ENCODE data around the gene TBX15. TPM values are rescaled to one million over a fixed set of nuclear protein-coding genes. Genes with fewer than 3 reads are reported as not detected.
"Not testable (repeated sequence)": the region's sequence is repeated elsewhere in the genome, so short reads cannot be mapped to it uniquely, and the experiment has no call there.

TBX15 gene
- total RNA-seq, 2 experiments from 2014 or later, result not detected

DNA sequence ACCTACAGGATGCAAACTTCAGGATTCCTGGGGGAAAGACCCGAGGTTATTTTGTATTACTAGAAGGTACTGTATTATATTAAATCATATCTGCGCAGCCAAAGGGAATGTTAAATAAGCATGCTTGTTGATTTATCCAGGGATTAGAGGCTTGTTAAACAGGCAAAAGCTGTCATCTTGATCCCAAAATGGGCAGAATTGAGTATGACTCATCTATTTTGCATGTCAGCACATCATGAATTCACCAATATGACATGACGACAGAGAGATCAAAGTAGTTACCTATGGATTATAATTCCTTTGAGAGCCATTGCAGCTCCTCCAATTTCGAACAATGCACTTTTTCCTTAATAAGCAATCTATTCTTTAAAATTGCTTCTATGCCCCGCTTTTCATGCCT is 66.1 kb downstream of the TBX15 start:
- CTCF ChIA-PET, result no interaction called here

GRCh38 chr1:118920124-118920717 is 67.9 kb downstream of the TBX15 start:
- Mint-ChIP-seq H3K27ac (no peak overlapping the region), H3K4me3 (no peak overlapping the region), H3K27me3 (ENCODE audit: low read depth) (no peaks in the 10 kb centered on the region), H3K9me3 (peaks cover 3% of the 10 kb centered on the region), H3K36me3 (ENCODE audit: low read depth) (no peaks in the 10 kb centered on the region), H3K4me1 (ENCODE audit: low read depth) (no peaks in the 10 kb centered on the region)
- DNase-seq, result no peak
- CTCF ChIA-PET, result no interaction called here
- intact Hi-C loops (cut with micrococcal nuclease), result no loop called here

More for the DNA sequence above, 66.1 kb downstream of the TBX15 start:
- Mint-ChIP-seq H3K9me3 (peaks cover 3% of the 10 kb centered on the region), H3K27ac (no peak overlapping the region), H3K4me3 (no peak overlapping the region), H3K36me3 (ENCODE audit: low read depth) (no peaks in the 10 kb centered on the region), H3K4me1 (ENCODE audit: low read depth) (no peaks in the 10 kb centered on the region), H3K27me3 (ENCODE audit: low read depth) (no peaks in the 10 kb centered on the region)
- intact Hi-C loops (cut with micrococcal nuclease), result no loop called here
- DNase-seq, result no peak

- CTCF ChIA-PET, result no interaction called here
- Mint-ChIP-seq H3K27ac (no peak overlapping the region), H3K9me3 (peaks cover 3% of the 10 kb centered on the region), H3K27me3 (ENCODE audit: low read depth) (no peaks in the 10 kb centered on the region), H3K4me3 (no peak overlapping the region), H3K4me1 (ENCODE audit: low read depth) (no peaks in the 10 kb centered on the region), H3K36me3 (ENCODE audit: low read depth) (no peaks in the 10 kb centered on the region)
- intact Hi-C loops (cut with micrococcal nuclease), result no loop called here
- DNase-seq, result no peak
These were observed 69.2 kb downstream of the TBX15 start for GRCh38 chr1:118918940-118919259.

GRCh38 chr1:118918230-118918939 is 69.8 kb downstream of the TBX15 start:
- Mint-ChIP-seq H3K36me3 (ENCODE audit: low read depth) (no peaks in the 10 kb centered on the region), H3K4me1 (ENCODE audit: low read depth) (no peaks in the 10 kb centered on the region), H3K27ac (no peak overlapping the region), H3K9me3 (peaks cover 3% of the 10 kb centered on the region), H3K4me3 (no peak overlapping the region), H3K27me3 (ENCODE audit: low read depth) (no peaks in the 10 kb centered on the region)
- no peak for DNase-seq
- CTCF ChIA-PET, result no interaction called here
- intact Hi-C loops (cut with micrococcal nuclease), result no loop called here

DNA sequence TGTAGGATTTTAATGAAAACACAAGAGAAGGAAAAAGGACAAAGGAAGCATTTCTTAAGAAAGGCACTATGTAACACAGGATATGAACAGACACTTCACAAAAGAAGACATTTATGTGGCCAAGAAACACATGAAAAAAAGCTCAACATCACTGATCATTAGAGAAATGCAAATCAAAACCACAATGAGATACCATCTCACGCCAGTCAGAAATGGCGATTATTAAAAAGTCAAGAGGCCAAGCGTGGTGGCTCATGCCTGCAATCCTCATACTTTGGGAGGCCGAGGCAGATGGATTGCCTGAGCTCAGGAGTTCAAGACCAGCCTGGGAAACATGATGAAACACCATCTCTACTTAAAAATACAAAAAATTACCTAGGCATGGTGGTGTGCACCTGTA is 71.8 kb downstream of the TBX15 start:
- H3K4me3 Mint-ChIP-seq; H3K4me1 Mint-ChIP-seq (ENCODE audit: low read depth); intact Hi-C loops (cut with micrococcal nuclease); CTCF ChIA-PET; H3K27ac Mint-ChIP-seq; DNase-seq; H3K27me3 Mint-ChIP-seq (ENCODE audit: low read depth); H3K9me3 Mint-ChIP-seq; H3K36me3 Mint-ChIP-seq (ENCODE audit: low read depth): not testable (repeated sequence)

DNA sequence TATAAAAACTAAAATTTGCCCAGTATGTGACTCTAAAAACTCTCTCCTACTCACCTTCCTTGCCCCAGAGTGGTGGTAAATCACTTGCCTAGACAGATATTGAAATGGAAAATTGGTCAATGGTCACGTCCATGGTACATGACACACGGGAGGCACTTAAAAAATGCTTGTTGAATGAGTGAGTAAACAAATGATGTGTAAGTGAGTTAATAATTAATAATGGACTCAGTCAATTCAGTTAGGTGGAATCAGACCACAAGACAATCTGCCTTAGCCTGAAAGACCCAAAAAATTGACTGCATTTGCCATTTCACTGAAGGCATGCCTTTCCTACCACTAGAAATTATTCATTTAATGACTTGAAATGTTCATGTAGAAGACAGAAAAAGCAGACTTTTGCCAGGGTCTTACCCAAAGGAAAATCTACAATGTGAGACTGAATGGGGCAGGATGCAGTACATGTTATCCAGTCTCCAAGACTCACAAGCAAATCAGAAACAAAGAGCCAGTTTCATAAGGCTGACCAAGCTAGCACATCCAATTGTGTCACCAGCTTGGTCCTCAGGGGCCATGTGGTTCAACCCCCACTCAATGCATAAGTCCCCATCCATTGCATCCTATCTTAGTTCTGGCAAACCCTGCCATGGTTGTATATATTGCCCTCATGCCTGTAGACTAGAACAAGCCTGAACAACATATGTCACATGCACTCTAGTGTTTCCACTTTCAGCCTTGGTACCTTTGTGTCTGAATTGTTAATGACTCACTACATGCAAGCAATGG is 73.6 kb downstream of the TBX15 start:
- no peak for DNase-seq
- Mint-ChIP-seq H3K4me1 (ENCODE audit: low read depth) (no peaks in the 10 kb centered on the region), H3K36me3 (ENCODE audit: low read depth) (no peaks in the 10 kb centered on the region), H3K27ac (no peak overlapping the region), H3K9me3 (peaks cover 3% of the 10 kb centered on the region), H3K27me3 (ENCODE audit: low read depth) (no peaks in the 10 kb centered on the region), H3K4me3 (no peak overlapping the region)
- intact Hi-C loops (cut with micrococcal nuclease), result no loop called here
- CTCF ChIA-PET, result no interaction called here

- CTCF ChIA-PET, result no interaction called here
- Mint-ChIP-seq H3K27me3 (ENCODE audit: low read depth) (no peaks in the 10 kb centered on the region), H3K36me3 (ENCODE audit: low read depth) (no peaks in the 10 kb centered on the region), H3K4me1 (ENCODE audit: low read depth) (no peaks in the 10 kb centered on the region), H3K27ac (no peak overlapping the region), H3K9me3 (peaks cover 3% of the 10 kb centered on the region), H3K4me3 (no peak overlapping the region)
- intact Hi-C loops (cut with micrococcal nuclease), result no loop called here
- DNase-seq, result no peak
These were observed 74.3 kb downstream of the TBX15 start for GRCh38 chr1:118913818-118914217.

GRCh38 chr1:118912574-118912973 is 75.6 kb downstream of the TBX15 start:
- Mint-ChIP-seq H3K4me3 (no peak overlapping the region), H3K4me1 (ENCODE audit: low read depth) (no peaks in the 10 kb centered on the region), H3K9me3 (peaks cover 3% of the 10 kb centered on the region), H3K36me3 (ENCODE audit: low read depth) (no peaks in the 10 kb centered on the region), H3K27ac (no peak overlapping the region), H3K27me3 (ENCODE audit: low read depth) (no peaks in the 10 kb centered on the region)
- DNase-seq, result no peak
- intact Hi-C loops (cut with micrococcal nuclease), result no loop called here
- CTCF ChIA-PET, result no interaction called here

DNA sequence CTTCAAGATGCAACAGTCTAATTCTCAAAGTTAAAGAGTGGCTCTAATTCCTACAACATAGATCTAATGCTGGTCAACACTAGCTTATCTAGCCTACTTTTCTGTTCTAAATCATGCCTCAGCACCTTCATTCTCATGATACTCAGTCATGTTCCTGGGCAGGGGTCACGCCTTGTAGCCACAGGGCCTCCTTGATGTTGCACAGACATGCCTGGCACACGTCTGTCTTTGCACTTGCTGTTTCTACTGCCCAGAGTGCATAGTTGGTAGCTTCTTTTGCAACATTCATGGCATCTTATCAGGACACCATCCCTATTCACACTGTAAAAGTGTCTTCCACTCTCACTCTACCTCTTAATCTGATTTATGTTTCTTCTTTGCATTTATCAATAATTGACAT is 76.6 kb downstream of the TBX15 start:
- Mint-ChIP-seq H3K27ac (no peak overlapping the region), H3K27me3 (ENCODE audit: low read depth) (no peaks in the 10 kb centered on the region), H3K4me1 (ENCODE audit: low read depth) (no peaks in the 10 kb centered on the region), H3K36me3 (ENCODE audit: low read depth) (no peaks in the 10 kb centered on the region), H3K9me3 (no peaks in the 10 kb centered on the region), H3K4me3 (no peak overlapping the region)
- no peak for DNase-seq
- intact Hi-C loops (cut with micrococcal nuclease), result no loop called here
- CTCF ChIA-PET, result no interaction called here

GRCh38 chr1:118907466-118907865 is 80.7 kb downstream of the TBX15 start:
- Mint-ChIP-seq H3K4me3 (no peak overlapping the region), H3K9me3 (no peaks in the 10 kb centered on the region), H3K27me3 (ENCODE audit: low read depth) (no peaks in the 10 kb centered on the region), H3K36me3 (ENCODE audit: low read depth) (no peaks in the 10 kb centered on the region), H3K27ac (no peak overlapping the region), H3K4me1 (ENCODE audit: low read depth) (no peaks in the 10 kb centered on the region)
- DNase-seq, result no peak
- CTCF ChIA-PET, result no interaction called here
- intact Hi-C loops (cut with micrococcal nuclease), result no loop called here

GRCh38 chr1:118905671-118906070 is 82.5 kb downstream of the TBX15 start:
- DNase-seq, result no peak
- intact Hi-C loops (cut with micrococcal nuclease), result no loop called here
- H3K27me3 Mint-ChIP-seq (ENCODE audit: low read depth), result no peaks in the 10 kb centered on the region
- CTCF ChIA-PET, result no interaction called here
- no peaks in the 10 kb centered on the region for H3K36me3 Mint-ChIP-seq (ENCODE audit: low read depth)
- H3K4me3 Mint-ChIP-seq, result no peak overlapping the region
- H3K9me3 Mint-ChIP-seq, result no peaks in the 10 kb centered on the region
- H3K4me1 Mint-ChIP-seq (ENCODE audit: low read depth), result no peaks in the 10 kb centered on the region
- no peak overlapping the region for H3K27ac Mint-ChIP-seq

GRCh38 chr1:118905196-118905595 is 82.9 kb downstream of the TBX15 start:
- intact Hi-C loops (cut with micrococcal nuclease), result no loop called here
- H3K27ac Mint-ChIP-seq, result no peak overlapping the region
- H3K27me3 Mint-ChIP-seq (ENCODE audit: low read depth), result no peaks in the 10 kb centered on the region
- no peaks in the 10 kb centered on the region for H3K36me3 Mint-ChIP-seq (ENCODE audit: low read depth)
- H3K9me3 Mint-ChIP-seq, result no peaks in the 10 kb centered on the region
- H3K4me3 Mint-ChIP-seq, result no peak overlapping the region
- H3K4me1 Mint-ChIP-seq (ENCODE audit: low read depth), result no peaks in the 10 kb centered on the region
- CTCF ChIA-PET, result no interaction called here
- no peak for DNase-seq

- CTCF ChIA-PET, result no interaction called here
- Mint-ChIP-seq H3K9me3 (no peaks in the 10 kb centered on the region), H3K27me3 (ENCODE audit: low read depth) (no peaks in the 10 kb centered on the region)
These were observed 85.4 kb downstream of the TBX15 start for GRCh38 chr1:118902711-118903191.

More at GRCh38 chr1:118902711-118903191, 85.4 kb downstream of the TBX15 start:
- intact Hi-C loops (cut with micrococcal nuclease), result no loop called here
- DNase-seq, result no peak
- Mint-ChIP-seq H3K27ac (no peak overlapping the region), H3K36me3 (ENCODE audit: low read depth) (no peaks in the 10 kb centered on the region), H3K4me1 (ENCODE audit: low read depth) (no peaks in the 10 kb centered on the region), H3K4me3 (no peak overlapping the region)

Measured in activated naive CD4-positive, alpha-beta T cell treated with anti-CD3 and anti-CD28 coated beads for 36 hours (primary cell).